ENCODE data around the gene CTXND2. TPM values are rescaled to one million over a fixed set of nuclear protein-coding genes. Genes with fewer than 3 reads are reported as not detected.
"Not testable (repeated sequence)": the region's sequence is repeated elsewhere in the genome, so short reads cannot be mapped to it uniquely, and the experiment has no call there.

The CTXND2 gene
- total RNA-seq, result not detected

GRCh38 chr1:150887018-150887417 lies at the start of gene CTXND2:
Gene CTXND2, plus strand, starts transcription at chr1:150887136. Its CDS starts 25,179 bp downstream, at chr1:150912315.
- TF ChIP-seq CTCF (IDR thresholded peaks at IDR 0.05), result no peak
- no peak for TF ChIP-seq POLR2A (IDR thresholded peaks at IDR 0.05)
- DNase-seq (no peak), ATAC-seq (no peak)
- intact Hi-C loops (cut with DNase I), result no loop called here
- H3K9me3 ChIP-seq, result no peaks in the 10 kb centered on the region
- H3K27me3 ChIP-seq, result no peaks in the 10 kb centered on the region
- no peaks in the 10 kb centered on the region for H3K4me1 ChIP-seq
- 26 to 27% methylated on average over 3 of the region's 3 CpGs for WGBS, 2 donors
- no peaks in the 10 kb centered on the region for H3K36me3 ChIP-seq (replicated peaks in 1 of 2; ENCODE audit: insufficient read depth in 1 of 2, low read depth in 2 of 2)
- H3K27ac ChIP-seq, result no peak within 1 kb of the TSS
- H3K4me3 ChIP-seq, result no peak within 1 kb of the TSS

GRCh38 chr1:150840850-150841249 lies 46.1 kb upstream of the CTXND2 start:
- H3K27me3 ChIP-seq; intact Hi-C loops (cut with DNase I); H3K9me3 ChIP-seq; H3K27ac ChIP-seq; H3K4me3 ChIP-seq; ATAC-seq; H3K36me3 ChIP-seq (replicated peaks in 1 of 2; ENCODE audit: insufficient read depth in 1 of 2, low read depth in 2 of 2); DNase-seq: not testable (repeated sequence)
- peaks cover 32% of the 10 kb centered on the region for H3K4me1 ChIP-seq
- 91 to 96% methylated on average over 11 of the region's 11 CpGs for WGBS, 2 donors

GRCh38 chr1:150841626-150842025 lies 45.3 kb upstream of the CTXND2 start:
- peaks cover 0 to 8% of the 10 kb centered on the region in 2 donors for H3K36me3 ChIP-seq (replicated peaks in 1 of 2; ENCODE audit: insufficient read depth in 1 of 2, low read depth in 2 of 2)

GRCh38 chr1:150842343-150842742 lies 44.6 kb upstream of the CTXND2 start:
- Histone ChIP-seq H3K4me3 (no peak overlapping the region), H3K27ac (no peak overlapping the region), H3K4me1 (peaks cover 22% of the 10 kb centered on the region), H3K9me3 (no peaks in the 10 kb centered on the region), H3K36me3 (replicated peaks in 1 of 2; ENCODE audit: insufficient read depth in 1 of 2, low read depth in 2 of 2) (peaks cover 0 to 8% of the 10 kb centered on the region in 2 donors), H3K27me3 (no peaks in the 10 kb centered on the region)
- 53 to 72% methylated on average over 2 of the region's 2 CpGs for WGBS, 2 donors
- intact Hi-C loops (cut with DNase I), result no loop called here
- ATAC-seq (no peak), DNase-seq (no peak)
- TF ChIP-seq CTCF (IDR thresholded peaks at IDR 0.05) (no peak), POLR2A (IDR thresholded peaks at IDR 0.05) (no peak)

More at GRCh38 chr1:150841626-150842025, 45.3 kb upstream of the CTXND2 start:
- no peaks in the 10 kb centered on the region for H3K27me3 ChIP-seq
- H3K4me3 ChIP-seq, result no peak overlapping the region
- no peak for DNase-seq
- peaks cover 24% of the 10 kb centered on the region for H3K4me1 ChIP-seq
- H3K9me3 ChIP-seq, result no peaks in the 10 kb centered on the region
- no peak for ATAC-seq
- TF ChIP-seq POLR2A (IDR thresholded peaks at IDR 0.05) (no peak), CTCF (IDR thresholded peaks at IDR 0.05) (no peak)
- WGBS, 2 donors, result 69 to 91% methylated on average over 3 of the region's 3 CpGs
- H3K27ac ChIP-seq, result no peak overlapping the region
- intact Hi-C loops (cut with DNase I), result no loop called here

DNA sequence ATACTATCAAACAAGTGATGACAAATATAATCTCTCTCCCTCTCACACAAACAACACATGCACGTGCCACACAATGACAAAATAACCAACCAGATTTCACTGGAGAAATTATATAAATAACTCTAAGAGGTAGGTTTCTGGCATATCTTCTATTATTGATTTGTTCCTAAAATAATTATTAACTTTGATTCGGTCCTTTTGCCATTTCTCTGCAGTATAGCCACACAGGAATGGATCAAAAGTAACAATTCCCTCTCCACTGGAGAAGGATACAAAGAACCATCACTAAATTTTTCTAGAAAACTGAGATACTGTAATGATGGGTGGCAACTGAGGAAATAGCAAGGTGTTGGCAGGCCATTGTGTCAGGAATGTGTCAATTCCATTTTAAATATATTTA lies 44.0 kb upstream of the CTXND2 start:
- no peaks in the 10 kb centered on the region for H3K27me3 ChIP-seq
- 23 to 30% methylated on average over 2 of the region's 2 CpGs for WGBS, 2 donors
- no peak for ATAC-seq
- DNase-seq, result no peak
- no peak overlapping the region for H3K4me3 ChIP-seq
- no peak overlapping the region for H3K27ac ChIP-seq
- no peaks in the 10 kb centered on the region for H3K9me3 ChIP-seq
- H3K4me1 ChIP-seq, result peaks cover 22% of the 10 kb centered on the region
- peaks cover 0 to 8% of the 10 kb centered on the region in 2 donors for H3K36me3 ChIP-seq (replicated peaks in 1 of 2; ENCODE audit: insufficient read depth in 1 of 2, low read depth in 2 of 2)
- TF ChIP-seq CTCF (IDR thresholded peaks at IDR 0.05), result no peak
- TF ChIP-seq POLR2A (IDR thresholded peaks at IDR 0.05), result no peak
- intact Hi-C loops (cut with DNase I), result no loop called here
